Ascending aorta (tissue), 2 donors: Measurements from ENCODE around the gene C19orf81. TPM values are rescaled to one million over a fixed set of nuclear protein-coding genes. Genes with fewer than 3 reads are reported as not detected.

Experiments
- DNase-seq, 2 donors: peaks; one replicate each; pipeline ENCODE4 v3.0.0-alpha.2; 2019; ENCODE audit warnings: low spot score in 2 of 2
- H3K27ac ChIP-seq, 2 donors: fragments of 200-600 bp; sonication (generic); one replicate each; pipeline ENCODE4 v1.5.1; 2016 to 2017; ENCODE audit warnings: mild to moderate bottlenecking in 1 of 2
- H3K27me3 ChIP-seq: fragments of 200-600 bp; sonication (generic); one replicate; pipeline ENCODE4 v1.5.1; 2017
- H3K36me3 ChIP-seq, 2 donors: fragments of 200-600 bp; sonication (generic); one replicate each; pipeline ENCODE4 v1.5.1; 2016
- H3K4me1 ChIP-seq, 2 donors: fragments of 200-600 bp; sonication (generic); one replicate each; pipeline ENCODE4 v1.5.1; 2016 to 2017; ENCODE audit warnings: mild to moderate bottlenecking in 1 of 2
- H3K4me3 ChIP-seq, 2 donors: fragments of 200-600 bp; sonication (generic); one replicate each; pipeline ENCODE4 v1.5.1; 2016 to 2017; ENCODE audit warnings: mild to moderate bottlenecking in 1 of 2
- H3K9me3 ChIP-seq, 2 donors: fragments of 200-600 bp; sonication (generic); one replicate each; pipeline ENCODE4 v1.5.1; 2016
- CTCF ChIP-seq, 3 experiments: fragments of 200-600 bp in 2 of 3; fragments of 450-650 bp in 1 of 3; sonication (generic) in 2 of 3; IDR thresholded peaks; one replicate each; pipeline ENCODE4 v1.5.1; 2016 to 2019; ENCODE audit warnings: antibody characterized with exemption in 3 of 3, mild to moderate bottlenecking in 1 of 3, moderate library complexity in 1 of 3
- intact Hi-C: fragments of 100-400 bp; cut with DNase I; formaldehyde crosslinking; loops from one replicate; pipeline ENCODE4 v1.15.1; 2023
- total RNA-seq: library from RNA; depleted of rRNA; stranded (reverse); fragments of >200 nt; gene quantifications from one replicate; pipeline ENCODE4 v1.1.0, GENCODE V29; 2016

Gene C19orf81
- total RNA-seq, 1 donor from 2014 or later = not detected

- Histone ChIP-seq H3K4me3 (no peak overlapping the region), H3K4me1 (no peaks in the 10 kb centered on the region), H3K27ac (no peak overlapping the region), H3K9me3 (no peaks in the 10 kb centered on the region), H3K27me3 (peaks cover 10% of the 10 kb centered on the region), H3K36me3 (no peaks in the 10 kb centered on the region)
- no peak for DNase-seq
- intact Hi-C loops = no loop called here
- no peak for TF ChIP-seq CTCF (IDR thresholded peaks at IDR 0.05)
Observed at GRCh38 chr19:50661023-50661422, 11.8 kb downstream of the C19orf81 start.

GRCh38 chr19:50661766-50662650, 12.8 kb downstream of the C19orf81 start:
- Histone ChIP-seq H3K4me1 (no peaks in the 10 kb centered on the region), H3K27me3 (peaks cover 19% of the 10 kb centered on the region), H3K27ac (no peak overlapping the region), H3K4me3 (no peak overlapping the region), H3K9me3 (no peaks in the 10 kb centered on the region), H3K36me3 (no peaks in the 10 kb centered on the region)
- DNase-seq = no peak
- TF ChIP-seq CTCF (IDR thresholded peaks at IDR 0.05) = no peak
- intact Hi-C loops = no loop called here

- peaks cover 26% of the 10 kb centered on the region for H3K27me3 ChIP-seq
- intact Hi-C loops = no loop called here
- H3K4me3 ChIP-seq = no peak overlapping the region
- DNase-seq = no peak
- no peak for TF ChIP-seq CTCF (IDR thresholded peaks at IDR 0.05)
- H3K9me3 ChIP-seq = no peaks in the 10 kb centered on the region
- H3K4me1 ChIP-seq = no peaks in the 10 kb centered on the region
- no peak overlapping the region for H3K27ac ChIP-seq
- no peaks in the 10 kb centered on the region for H3K36me3 ChIP-seq
Observed at GRCh38 chr19:50662651-50663481, 13.6 kb downstream of the C19orf81 start.

- Histone ChIP-seq H3K4me1 (no peaks in the 10 kb centered on the region), H3K36me3 (no peaks in the 10 kb centered on the region), H3K4me3 (no peak overlapping the region), H3K27ac (no peak overlapping the region), H3K9me3 (no peaks in the 10 kb centered on the region), H3K27me3 (peaks cover 31% of the 10 kb centered on the region)
- no peak for DNase-seq
- TF ChIP-seq CTCF (IDR thresholded peaks at IDR 0.05) = no peak
- intact Hi-C loops = no loop called here
Observed at GRCh38 chr19:50663482-50663790, 14.2 kb downstream of the C19orf81 start.

GRCh38 chr19:50664204-50664603, 15.0 kb downstream of the C19orf81 start:
- Histone ChIP-seq H3K9me3 (no peaks in the 10 kb centered on the region), H3K27ac (no peak overlapping the region), H3K27me3 (peaks cover 39% of the 10 kb centered on the region), H3K4me1 (no peaks in the 10 kb centered on the region), H3K36me3 (no peaks in the 10 kb centered on the region), H3K4me3 (no peak overlapping the region)
- intact Hi-C loops = no loop called here
- no peak for TF ChIP-seq CTCF (IDR thresholded peaks at IDR 0.05)
- no peak for DNase-seq
